ENCODE data around the gene TRAPPC1.
A peak's percentile ranks its signal among the peaks of the same experiment; 100 is the strongest.

The TRAPPC1 gene

DNA sequence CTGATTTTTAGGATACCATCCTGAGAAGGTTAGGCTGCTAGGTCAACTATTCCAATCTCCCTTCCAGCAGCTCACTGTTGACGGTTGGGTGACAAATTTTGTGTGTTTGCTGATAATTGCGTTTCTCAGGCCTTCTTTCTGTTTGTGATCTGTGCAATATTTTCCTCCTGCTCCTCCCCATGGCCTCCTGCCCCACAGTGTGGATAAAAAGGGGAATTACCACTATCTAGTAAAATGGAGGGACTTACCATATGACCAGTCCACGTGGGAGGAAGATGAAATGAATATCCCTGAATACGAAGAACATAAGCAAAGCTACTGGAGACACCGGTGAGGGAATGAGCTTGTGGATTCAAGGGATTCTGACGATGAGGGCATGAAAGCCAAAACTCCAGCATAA lies 34.0 kb downstream of the TRAPPC1 start:
- DNase-seq (ENCODE audit: low read depth): peak; percentile 87

GRCh38 chr17:7897090-7897489 lies 34.7 kb downstream of the TRAPPC1 start:
- no peak for DNase-seq (ENCODE audit: low read depth)

- no peak for DNase-seq (ENCODE audit: low read depth)
Measured at GRCh38 chr17:7894866-7895265, 36.9 kb downstream of the TRAPPC1 start.

DNA sequence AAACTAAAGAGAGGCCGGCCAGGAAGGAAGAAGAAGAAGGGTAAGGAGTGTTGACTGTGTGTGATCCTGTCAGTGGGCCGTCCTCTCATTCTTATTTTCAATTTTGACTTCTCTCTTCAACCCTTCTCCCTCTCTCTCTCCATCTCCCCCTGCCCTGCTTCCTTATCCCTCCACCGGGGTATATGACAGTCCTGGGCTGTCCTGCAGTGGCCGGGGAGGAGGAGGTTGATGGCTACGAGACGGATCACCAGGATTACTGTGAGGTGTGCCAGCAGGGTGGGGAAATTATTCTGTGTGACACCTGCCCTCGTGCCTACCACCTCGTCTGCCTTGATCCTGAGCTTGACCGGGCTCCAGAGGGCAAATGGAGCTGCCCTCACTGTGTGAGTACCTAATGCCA lies 37.5 kb downstream of the TRAPPC1 start:
- DNase-seq (ENCODE audit: low read depth): no peak

- DNase-seq (ENCODE audit: low read depth): no peak
Measured at GRCh38 chr17:7893187-7893880, 38.4 kb downstream of the TRAPPC1 start.

- peak; percentile 88 for DNase-seq (ENCODE audit: low read depth)
Measured at GRCh38 chr17:7889166-7889955, 42.4 kb downstream of the TRAPPC1 start.

DNA sequence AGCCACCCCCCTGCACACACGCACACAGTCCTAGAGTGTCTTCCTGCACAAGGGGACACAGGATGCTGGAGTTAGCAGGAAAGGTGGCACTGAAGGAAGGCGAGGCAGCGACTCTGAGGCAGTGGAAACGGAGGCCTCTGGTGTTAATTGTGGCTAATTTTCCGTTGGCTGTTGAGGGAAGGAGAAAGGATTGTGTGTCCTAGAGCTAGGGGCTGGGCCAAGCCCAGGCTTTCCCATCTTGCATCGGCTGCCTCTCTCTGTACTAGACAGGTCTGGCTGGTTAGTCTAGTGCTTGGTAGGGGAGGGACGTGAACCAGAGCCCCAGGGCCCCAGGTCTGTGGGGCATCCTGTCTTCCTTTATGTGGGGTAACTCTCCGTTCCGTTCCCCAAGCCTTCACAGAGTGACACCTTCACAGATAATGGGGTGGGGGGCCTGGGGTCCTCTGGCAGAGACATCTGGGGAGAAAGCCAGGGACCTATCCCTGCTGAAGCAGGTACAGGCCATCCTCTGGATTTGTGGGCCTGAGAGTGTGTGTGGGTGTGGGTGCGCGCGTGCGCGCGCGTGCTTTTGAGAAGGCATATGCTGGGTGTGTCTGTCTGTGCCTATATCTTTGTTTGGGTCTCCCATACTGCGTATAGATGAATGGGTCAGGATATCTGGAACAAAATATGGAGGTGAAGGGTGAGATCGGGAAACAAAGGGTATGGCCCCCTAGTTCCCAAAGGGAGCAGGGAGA lies 43.4 kb downstream of the TRAPPC1 start, which contains the start of gene CHD3:
TSS of gene CHD3 (plus strand) at position 606 of the 737 bp plus-strand sequence. CDS start 212 bp downstream, outside the sequence.
- no peak for DNase-seq (ENCODE audit: low read depth)

- DNase-seq (ENCODE audit: low read depth): peak; percentile 98
Measured at GRCh38 chr17:7887482-7888183, 44.1 kb downstream of the TRAPPC1 start.

- no peak for DNase-seq (ENCODE audit: low read depth)
Measured at GRCh38 chr17:7887038-7887481, 44.7 kb downstream of the TRAPPC1 start.

- no peak for DNase-seq (ENCODE audit: low read depth)
Measured at GRCh38 chr17:7886227-7887037, 45.3 kb downstream of the TRAPPC1 start.

DNA sequence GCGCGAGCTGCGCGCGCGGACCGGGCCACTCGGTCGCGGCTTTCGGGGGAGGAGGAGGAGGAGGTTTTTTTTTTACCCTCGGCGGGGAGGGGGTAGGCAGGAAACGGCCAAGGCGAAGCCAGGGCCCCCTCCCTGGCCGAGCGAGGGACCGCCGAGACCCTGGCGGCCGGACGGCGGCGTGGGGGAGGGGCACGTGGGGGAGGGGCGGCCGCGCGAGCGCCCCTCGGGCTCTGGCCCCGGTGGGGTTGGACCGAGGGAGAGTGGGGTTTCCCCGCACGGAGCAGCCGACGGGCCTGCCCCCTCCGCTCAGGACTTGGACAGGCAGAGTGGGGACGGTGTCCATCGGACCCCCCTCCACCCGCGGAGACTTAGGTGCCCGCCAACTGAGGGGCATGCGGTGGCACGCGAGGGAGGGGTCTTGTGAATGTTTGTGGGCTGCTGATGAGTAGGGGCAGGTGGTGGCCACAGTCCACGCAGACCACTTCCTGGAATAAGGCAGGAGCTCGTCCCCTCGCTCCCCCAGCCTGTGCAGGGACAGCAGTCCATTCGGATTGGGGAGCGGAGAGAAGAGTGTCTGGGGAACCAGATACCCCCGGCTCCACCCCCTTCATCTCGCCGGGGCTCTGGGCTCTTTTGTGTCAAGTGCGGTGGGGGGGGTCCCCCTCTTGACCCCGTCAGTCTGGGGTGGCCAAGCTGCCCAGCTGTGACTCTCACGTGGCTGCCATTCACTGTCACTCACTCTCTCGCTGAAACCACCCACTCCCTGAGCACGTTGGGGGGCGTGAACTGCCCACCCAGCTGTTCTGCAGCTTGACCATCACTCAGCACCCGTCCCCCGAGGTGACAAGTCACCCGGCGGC lies 46.1 kb downstream of the TRAPPC1 start:
- no peak for DNase-seq (ENCODE audit: low read depth)

DNA sequence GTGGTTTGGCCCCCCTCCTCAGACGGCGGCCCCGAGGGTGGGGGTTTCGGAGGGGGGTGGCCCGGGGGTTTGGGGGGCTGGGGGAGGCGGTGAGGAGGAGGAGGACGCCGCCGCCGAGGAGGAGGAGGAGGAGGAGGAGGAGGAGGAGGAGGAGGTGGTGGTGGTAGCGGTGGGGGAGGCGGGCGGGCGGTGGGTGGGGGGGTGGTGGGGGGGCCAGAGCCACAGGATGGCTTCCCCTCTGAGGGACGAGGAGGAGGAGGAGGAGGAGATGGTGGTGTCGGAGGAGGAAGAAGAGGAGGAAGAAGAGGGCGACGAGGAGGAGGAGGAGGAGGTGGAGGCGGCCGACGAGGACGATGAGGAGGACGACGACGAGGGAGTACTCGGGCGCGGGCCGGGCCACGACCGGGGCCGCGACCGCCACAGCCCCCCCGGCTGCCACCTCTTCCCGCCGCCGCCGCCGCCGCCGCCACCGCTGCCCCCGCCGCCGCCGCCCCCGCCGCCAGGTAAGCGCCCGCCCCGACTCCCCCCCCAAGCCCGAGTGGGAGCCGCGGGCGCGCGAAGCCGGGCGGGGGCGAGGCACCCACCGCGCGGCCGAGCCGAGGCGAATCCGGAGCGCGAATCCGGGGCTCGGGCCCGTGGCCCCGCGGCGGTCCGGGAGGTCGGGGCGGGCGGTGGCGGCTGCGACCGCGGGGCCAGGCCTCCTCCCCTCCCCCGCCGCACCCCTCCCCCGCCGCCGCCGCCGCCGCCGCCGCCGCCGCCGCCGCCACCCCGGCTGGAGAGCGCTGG lies 47.0 kb downstream of the TRAPPC1 start:
- no peak for DNase-seq (ENCODE audit: low read depth)

DNA sequence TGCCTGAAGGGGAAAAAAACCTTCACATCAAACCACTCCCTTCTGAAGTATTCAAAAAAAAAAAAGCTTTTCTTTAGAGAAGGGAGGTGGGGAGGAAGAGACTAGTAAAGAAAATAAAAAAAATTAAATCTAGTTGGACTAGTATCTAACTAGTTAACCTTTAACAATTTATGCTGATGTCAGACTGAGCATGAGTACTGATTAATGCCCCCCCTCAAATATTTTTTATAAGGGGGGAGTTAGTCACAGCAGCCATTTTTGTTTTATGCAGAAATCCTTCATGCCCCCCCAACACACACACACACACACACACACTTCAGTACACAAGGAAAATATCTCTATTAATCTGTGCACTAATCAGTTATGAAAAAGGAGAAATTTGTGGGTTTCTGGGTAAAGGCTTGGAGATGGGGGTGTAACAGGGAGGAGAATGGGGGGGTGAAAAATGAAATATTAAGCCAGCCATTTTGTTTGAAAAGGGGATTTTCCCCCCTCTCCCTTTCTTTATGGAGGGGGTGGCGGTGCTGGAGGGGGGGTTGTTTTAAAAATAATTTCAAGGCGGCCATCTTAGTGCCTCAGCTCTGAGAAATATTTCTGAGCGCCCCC lies 47.9 kb downstream of the TRAPPC1 start:
- peak; percentile 70 for DNase-seq (ENCODE audit: low read depth)

DNA sequence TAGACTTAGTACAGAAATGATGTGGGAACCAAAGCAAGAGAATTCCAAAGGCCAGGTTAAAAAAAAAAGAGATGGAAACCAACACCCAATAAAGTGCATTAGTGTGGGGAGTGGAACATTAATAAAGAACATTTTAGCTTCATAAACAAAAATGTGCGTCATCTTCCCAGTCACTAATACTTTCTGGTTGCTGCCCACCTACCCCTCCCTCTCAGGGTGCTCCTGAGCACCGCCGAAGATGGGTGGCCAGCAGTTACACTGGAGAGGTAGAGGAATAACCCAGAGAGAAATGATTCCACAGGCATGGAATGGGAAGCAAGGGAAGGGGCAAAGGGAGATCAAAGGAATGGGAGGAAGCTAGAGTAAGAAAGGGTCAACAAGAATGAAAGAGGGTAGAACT lies 49.1 kb downstream of the TRAPPC1 start:
- DNase-seq (ENCODE audit: low read depth): peak; percentile 75

DNA sequence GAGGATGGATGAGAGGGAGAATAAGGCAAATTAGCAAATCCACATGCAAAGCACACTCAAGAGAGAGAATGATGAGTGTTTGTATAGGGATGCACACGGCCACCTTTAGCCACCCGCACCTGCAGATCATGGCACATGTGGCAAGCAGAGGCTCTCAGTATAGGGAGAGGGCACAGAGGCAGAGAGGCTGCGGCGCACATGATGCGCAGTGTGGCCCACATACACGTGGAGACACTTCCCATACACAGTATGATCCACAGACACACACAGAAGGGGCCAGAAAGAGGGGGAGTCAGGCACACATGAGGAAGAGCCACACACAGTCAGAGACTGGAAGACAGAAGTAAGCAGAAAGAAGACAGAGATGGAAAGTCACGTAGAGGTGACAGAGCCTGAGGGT lies 49.7 kb downstream of the TRAPPC1 start:
- DNase-seq (ENCODE audit: low read depth): no peak

DNA sequence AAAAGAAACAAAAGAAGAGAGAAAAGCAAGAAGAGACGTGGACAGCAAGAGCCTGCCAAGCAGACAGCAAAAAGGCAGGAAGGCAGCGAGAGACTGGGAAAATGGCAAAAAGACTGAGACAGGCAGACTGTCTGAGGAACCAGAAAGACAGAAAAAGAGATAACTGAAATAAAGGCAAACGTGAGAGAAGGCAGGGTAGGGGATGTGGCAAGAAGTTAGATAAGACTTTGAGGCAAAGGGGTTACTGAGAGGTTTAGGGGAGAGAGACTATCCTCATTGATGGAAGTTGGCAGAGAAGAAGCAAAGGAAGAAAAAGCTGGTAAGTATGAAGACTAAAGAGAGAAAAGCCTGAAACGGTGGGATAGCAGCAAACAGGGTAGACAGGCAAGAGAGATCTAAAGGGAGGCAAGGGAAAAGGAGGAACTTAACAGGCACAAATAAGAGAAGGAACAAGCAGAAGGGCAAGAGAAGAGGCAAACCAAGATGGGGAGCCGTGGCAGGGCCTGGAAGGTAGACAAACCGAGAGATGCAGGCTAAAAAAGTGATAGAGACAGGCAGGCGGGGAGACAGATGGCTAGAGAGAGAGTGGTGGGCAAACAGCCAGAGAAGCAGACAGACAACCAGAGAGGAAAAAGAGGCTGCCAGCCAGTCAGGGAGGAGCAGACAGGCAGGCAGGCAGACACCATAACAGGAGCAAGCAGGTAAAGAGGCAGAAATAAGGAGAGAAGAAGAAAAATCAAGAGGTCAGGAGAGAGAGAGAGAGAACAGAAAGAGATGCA lies 50.3 kb downstream of the TRAPPC1 start:
- DNase-seq (ENCODE audit: low read depth): peak; percentile 52
